HG03064 (cell line): ENCODE measurements around the gene SLC11A1.

ENCODE experiments used
- ATAC-seq: cut with Tn5 transposase; IDR thresholded peaks from one replicate; pipeline ENCODE4 v1.9.1; 2021; ENCODE audit warnings: low read depth; ENCODE audit not compliant: unreplicated experiment

Gene SLC11A1

GRCh38 chr2:218381916-218382366 is at the start of gene SLC11A1:
Gene SLC11A1 (plus strand): TSS chr2:218382273. CDS start chr2:218382369, 96 bp downstream.
- no peak for ATAC-seq

- no peak for ATAC-seq
Observed at GRCh38 chr2:218332288-218332687, 49.8 kb upstream of the SLC11A1 start.

- no peak for ATAC-seq
Observed at GRCh38 chr2:218332920-218333645, 49.0 kb upstream of the SLC11A1 start.

GRCh38 chr2:218334531-218334930 is 47.5 kb upstream of the SLC11A1 start:
- no peak for ATAC-seq

- ATAC-seq: no peak
Observed at GRCh38 chr2:218340656-218341055, 41.4 kb upstream of the SLC11A1 start.

- no peak for ATAC-seq
Observed at GRCh38 chr2:218341381-218341780, 40.7 kb upstream of the SLC11A1 start.

GRCh38 chr2:218342837-218343236 is 39.2 kb upstream of the SLC11A1 start:
- ATAC-seq: no peak

GRCh38 chr2:218343591-218343990 is 38.5 kb upstream of the SLC11A1 start:
- no peak for ATAC-seq

GRCh38 chr2:218344090-218344754 is 37.9 kb upstream of the SLC11A1 start:
- ATAC-seq: no peak

GRCh38 chr2:218344755-218345417 is 37.2 kb upstream of the SLC11A1 start:
- no peak for ATAC-seq

- no peak for ATAC-seq
Observed at GRCh38 chr2:218345491-218346236, 36.4 kb upstream of the SLC11A1 start.

GRCh38 chr2:218347172-218347571 is 34.9 kb upstream of the SLC11A1 start:
- no peak for ATAC-seq

- no peak for ATAC-seq
Observed at GRCh38 chr2:218354045-218354444, 28.0 kb upstream of the SLC11A1 start.

- no peak for ATAC-seq
Observed at GRCh38 chr2:218354850-218355443, 27.1 kb upstream of the SLC11A1 start.

- ATAC-seq: no peak
Observed at GRCh38 chr2:218357236-218358177, 24.6 kb upstream of the SLC11A1 start.

GRCh38 chr2:218360453-218360852 is 21.6 kb upstream of the SLC11A1 start:
- ATAC-seq: no peak

- no peak for ATAC-seq
Observed at GRCh38 chr2:218362606-218363005, 19.5 kb upstream of the SLC11A1 start.

- no peak for ATAC-seq
Observed at GRCh38 chr2:218363736-218364135, 18.3 kb upstream of the SLC11A1 start.

- ATAC-seq: no peak
Observed at GRCh38 chr2:218364196-218364595, 17.9 kb upstream of the SLC11A1 start.
